ENCODE results near the gene NCBP1.
A peak's percentile ranks its signal among the peaks of the same experiment; 100 is the strongest.
"Not testable (repeated sequence)": the region's sequence is repeated elsewhere in the genome, so short reads cannot be mapped to it uniquely, and the experiment has no call there.

NCBP1 gene, protein sequence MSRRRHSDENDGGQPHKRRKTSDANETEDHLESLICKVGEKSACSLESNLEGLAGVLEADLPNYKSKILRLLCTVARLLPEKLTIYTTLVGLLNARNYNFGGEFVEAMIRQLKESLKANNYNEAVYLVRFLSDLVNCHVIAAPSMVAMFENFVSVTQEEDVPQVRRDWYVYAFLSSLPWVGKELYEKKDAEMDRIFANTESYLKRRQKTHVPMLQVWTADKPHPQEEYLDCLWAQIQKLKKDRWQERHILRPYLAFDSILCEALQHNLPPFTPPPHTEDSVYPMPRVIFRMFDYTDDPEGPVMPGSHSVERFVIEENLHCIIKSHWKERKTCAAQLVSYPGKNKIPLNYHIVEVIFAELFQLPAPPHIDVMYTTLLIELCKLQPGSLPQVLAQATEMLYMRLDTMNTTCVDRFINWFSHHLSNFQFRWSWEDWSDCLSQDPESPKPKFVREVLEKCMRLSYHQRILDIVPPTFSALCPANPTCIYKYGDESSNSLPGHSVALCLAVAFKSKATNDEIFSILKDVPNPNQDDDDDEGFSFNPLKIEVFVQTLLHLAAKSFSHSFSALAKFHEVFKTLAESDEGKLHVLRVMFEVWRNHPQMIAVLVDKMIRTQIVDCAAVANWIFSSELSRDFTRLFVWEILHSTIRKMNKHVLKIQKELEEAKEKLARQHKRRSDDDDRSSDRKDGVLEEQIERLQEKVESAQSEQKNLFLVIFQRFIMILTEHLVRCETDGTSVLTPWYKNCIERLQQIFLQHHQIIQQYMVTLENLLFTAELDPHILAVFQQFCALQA
- long read RNA-seq, full-length matches to known transcripts, result 80 of 124 reads
- long read RNA-seq, partial matches to known transcripts, result 18 of 124 reads
- long read RNA-seq, other reads (novel, unspliced or antisense), result 26 of 124 reads

- peak; percentile 95 to 97 for DNase-seq (ENCODE audit: low read depth in 1 of 2, low spot score in 1 of 2)
- Histone ChIP-seq H3K27ac (replicated peaks) (peak within 1 kb of the TSS; percentile 93), H3K27me3 (ENCODE audit: insufficient read depth, poor library complexity, severe bottlenecking) (no peaks in the 10 kb centered on the region), H3K4me3 (replicated peaks; ENCODE audit: insufficient read depth, low read length) (peak within 1 kb of the TSS; percentile 90)
- TF ChIP-seq SPI1 (IDR thresholded peaks at IDR 0.05; ENCODE audit: borderline replicate concordance, low read depth), result no peak
- TF ChIP-seq, protein P1, sequence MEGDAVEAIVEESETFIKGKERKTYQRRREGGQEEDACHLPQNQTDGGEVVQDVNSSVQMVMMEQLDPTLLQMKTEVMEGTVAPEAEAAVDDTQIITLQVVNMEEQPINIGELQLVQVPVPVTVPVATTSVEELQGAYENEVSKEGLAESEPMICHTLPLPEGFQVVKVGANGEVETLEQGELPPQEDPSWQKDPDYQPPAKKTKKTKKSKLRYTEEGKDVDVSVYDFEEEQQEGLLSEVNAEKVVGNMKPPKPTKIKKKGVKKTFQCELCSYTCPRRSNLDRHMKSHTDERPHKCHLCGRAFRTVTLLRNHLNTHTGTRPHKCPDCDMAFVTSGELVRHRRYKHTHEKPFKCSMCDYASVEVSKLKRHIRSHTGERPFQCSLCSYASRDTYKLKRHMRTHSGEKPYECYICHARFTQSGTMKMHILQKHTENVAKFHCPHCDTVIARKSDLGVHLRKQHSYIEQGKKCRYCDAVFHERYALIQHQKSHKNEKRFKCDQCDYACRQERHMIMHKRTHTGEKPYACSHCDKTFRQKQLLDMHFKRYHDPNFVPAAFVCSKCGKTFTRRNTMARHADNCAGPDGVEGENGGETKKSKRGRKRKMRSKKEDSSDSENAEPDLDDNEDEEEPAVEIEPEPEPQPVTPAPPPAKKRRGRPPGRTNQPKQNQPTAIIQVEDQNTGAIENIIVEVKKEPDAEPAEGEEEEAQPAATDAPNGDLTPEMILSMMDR (IDR thresholded peaks at IDR 0.05; ENCODE audit: insufficient read depth, low read length), result no peak
- TF ChIP-seq, protein P2, sequence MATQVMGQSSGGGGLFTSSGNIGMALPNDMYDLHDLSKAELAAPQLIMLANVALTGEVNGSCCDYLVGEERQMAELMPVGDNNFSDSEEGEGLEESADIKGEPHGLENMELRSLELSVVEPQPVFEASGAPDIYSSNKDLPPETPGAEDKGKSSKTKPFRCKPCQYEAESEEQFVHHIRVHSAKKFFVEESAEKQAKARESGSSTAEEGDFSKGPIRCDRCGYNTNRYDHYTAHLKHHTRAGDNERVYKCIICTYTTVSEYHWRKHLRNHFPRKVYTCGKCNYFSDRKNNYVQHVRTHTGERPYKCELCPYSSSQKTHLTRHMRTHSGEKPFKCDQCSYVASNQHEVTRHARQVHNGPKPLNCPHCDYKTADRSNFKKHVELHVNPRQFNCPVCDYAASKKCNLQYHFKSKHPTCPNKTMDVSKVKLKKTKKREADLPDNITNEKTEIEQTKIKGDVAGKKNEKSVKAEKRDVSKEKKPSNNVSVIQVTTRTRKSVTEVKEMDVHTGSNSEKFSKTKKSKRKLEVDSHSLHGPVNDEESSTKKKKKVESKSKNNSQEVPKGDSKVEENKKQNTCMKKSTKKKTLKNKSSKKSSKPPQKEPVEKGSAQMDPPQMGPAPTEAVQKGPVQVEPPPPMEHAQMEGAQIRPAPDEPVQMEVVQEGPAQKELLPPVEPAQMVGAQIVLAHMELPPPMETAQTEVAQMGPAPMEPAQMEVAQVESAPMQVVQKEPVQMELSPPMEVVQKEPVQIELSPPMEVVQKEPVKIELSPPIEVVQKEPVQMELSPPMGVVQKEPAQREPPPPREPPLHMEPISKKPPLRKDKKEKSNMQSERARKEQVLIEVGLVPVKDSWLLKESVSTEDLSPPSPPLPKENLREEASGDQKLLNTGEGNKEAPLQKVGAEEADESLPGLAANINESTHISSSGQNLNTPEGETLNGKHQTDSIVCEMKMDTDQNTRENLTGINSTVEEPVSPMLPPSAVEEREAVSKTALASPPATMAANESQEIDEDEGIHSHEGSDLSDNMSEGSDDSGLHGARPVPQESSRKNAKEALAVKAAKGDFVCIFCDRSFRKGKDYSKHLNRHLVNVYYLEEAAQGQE (IDR thresholded peaks at IDR 0.05; ENCODE audit: insufficient replicate concordance, low read depth), result peak; percentile 70
- TF ChIP-seq GABPA (IDR thresholded peaks at IDR 0.05; ENCODE audit: low read depth), result peak; percentile 93
- TF ChIP-seq POLR2AphosphoS5 (IDR thresholded peaks at IDR 0.05; ENCODE audit: low read depth), result peak; percentile 92
Observed at GRCh38 chr9:97632985-97633858, at the start of gene NCBP1, which contains the start of gene TSTD2. Gene NCBP1, plus strand, starts transcription at chr9:97633821. Its CDS starts 61 bp downstream, at chr9:97633882. Gene TSTD2, minus strand, starts transcription at chr9:97633368. Its CDS starts 5,806 bp downstream, at chr9:97627562.

DNA sequence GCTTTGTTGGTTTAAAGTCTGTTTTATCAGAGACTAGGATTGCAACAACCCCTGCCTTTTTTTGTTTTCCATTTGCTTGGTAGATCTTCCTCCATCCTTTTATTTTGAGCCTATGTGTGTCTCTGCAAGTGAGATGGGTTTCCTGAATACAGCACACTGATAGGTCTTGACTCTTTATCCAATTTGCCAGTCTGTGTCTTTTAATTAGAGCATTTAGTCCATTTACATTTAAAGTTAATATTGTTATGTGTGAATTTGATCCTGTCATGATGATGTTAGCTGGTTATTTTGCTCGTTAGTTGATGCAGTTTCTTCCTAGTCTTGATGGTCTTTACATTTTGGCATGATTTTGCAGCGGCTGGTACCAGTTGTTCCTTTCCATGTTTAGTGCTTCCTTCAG is 48.8 kb upstream of the NCBP1 start:
- DNase-seq (ENCODE audit: low read depth in 1 of 2, low spot score in 1 of 2); H3K27ac ChIP-seq (replicated peaks); H3K27me3 ChIP-seq (ENCODE audit: insufficient read depth, poor library complexity, severe bottlenecking); H3K4me3 ChIP-seq (replicated peaks; ENCODE audit: insufficient read depth, low read length): not testable (repeated sequence)

GRCh38 chr9:97586909-97587308 is 46.7 kb upstream of the NCBP1 start:
- not testable (repeated sequence) for DNase-seq (ENCODE audit: low read depth in 1 of 2, low spot score in 1 of 2); H3K27ac ChIP-seq (replicated peaks); H3K4me3 ChIP-seq (replicated peaks; ENCODE audit: insufficient read depth, low read length); H3K27me3 ChIP-seq (ENCODE audit: insufficient read depth, poor library complexity, severe bottlenecking)

DNA sequence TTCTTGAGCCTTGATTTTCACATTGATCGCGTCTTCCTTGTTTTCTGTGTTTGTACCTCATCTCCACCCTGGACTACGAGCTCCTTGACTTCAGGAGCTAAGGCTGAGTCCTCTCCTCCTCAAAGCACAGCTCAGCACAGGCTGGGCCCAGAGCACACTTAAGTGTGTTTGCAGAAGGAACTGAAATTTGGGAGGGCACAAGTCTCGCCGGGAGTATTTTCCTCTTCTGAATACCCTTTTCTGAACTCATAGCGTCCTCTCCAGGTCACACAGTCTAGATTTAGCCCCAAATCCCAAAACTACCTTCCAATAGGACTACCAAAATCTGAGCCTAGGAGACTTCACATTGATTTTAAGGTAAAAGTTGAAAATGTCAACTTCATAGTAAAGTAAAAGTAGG is 42.1 kb upstream of the NCBP1 start:
- H3K27ac ChIP-seq (replicated peaks), result no peak overlapping the region
- DNase-seq (ENCODE audit: low read depth in 1 of 2, low spot score in 1 of 2), result no peak
- no peaks in the 10 kb centered on the region for H3K27me3 ChIP-seq (ENCODE audit: insufficient read depth, poor library complexity, severe bottlenecking)
- TF ChIP-seq SPI1 (IDR thresholded peaks at IDR 0.05; ENCODE audit: borderline replicate concordance, low read depth) (no peak), GABPA (IDR thresholded peaks at IDR 0.05; ENCODE audit: low read depth) (no peak), POLR2AphosphoS5 (IDR thresholded peaks at IDR 0.05; ENCODE audit: low read depth) (no peak)
- TF ChIP-seq, protein P1 (IDR thresholded peaks at IDR 0.05; ENCODE audit: insufficient read depth, low read length), result no peak
- TF ChIP-seq, protein P2 (IDR thresholded peaks at IDR 0.05; ENCODE audit: insufficient replicate concordance, low read depth), result no peak
- H3K4me3 ChIP-seq (replicated peaks; ENCODE audit: insufficient read depth, low read length), result no peak overlapping the region
